GM23338 (cell line): ENCODE data around the gene ERC2. TPM values are rescaled to one million over a fixed set of nuclear protein-coding genes. Genes with fewer than 3 reads are reported as not detected.

ENCODE experiments used
- ATAC-seq: fragments of 200-7000 bp; cut with Tn5 transposase; 3 replicates; pipeline ENCODE4 v1.9.1; 2020
- DNase-seq: peaks from one replicate; pipeline ENCODE4 v3.0.0-alpha.2; 2015; ENCODE audit warnings: low spot score
- H2AFZ ChIP-seq: fragments of 200-600 bp; sonication (generic); 2 replicates; pipeline ENCODE4 v1.8.0; 2016; ENCODE audit warnings: antibody characterized with exemption, mild to moderate bottlenecking, moderate library complexity
- H3F3A ChIP-seq: fragments of 200-600 bp; sonication (generic); replicated peaks from 2 replicates; pipeline ENCODE4 v1.8.0; 2017; ENCODE audit warnings: antibody characterized with exemption, mixed run types, low read depth
- H3K27ac ChIP-seq: fragments of 200-600 bp; sonication (generic); 2 replicates; pipeline ENCODE4 v1.6.1; 2016; ENCODE audit warnings: low read depth
- H3K27me3 ChIP-seq: fragments of 200-600 bp; sonication (generic); 2 replicates; pipeline ENCODE4 v1.8.0; 2016; ENCODE audit warnings: mild to moderate bottlenecking, mixed run types, moderate library complexity; ENCODE audit not compliant: insufficient read depth
- H3K36me3 ChIP-seq: fragments of 200-600 bp; sonication (generic); 2 replicates; pipeline ENCODE4 v1.8.0; 2016; ENCODE audit warnings: mild to moderate bottlenecking; ENCODE audit not compliant: insufficient read depth
- H3K4me1 ChIP-seq: fragments of 200-600 bp; sonication (generic); 2 replicates; pipeline ENCODE4 v1.8.0; 2016; ENCODE audit warnings: mild to moderate bottlenecking, moderate library complexity; ENCODE audit not compliant: insufficient read depth
- H3K4me2 ChIP-seq: fragments of 200-600 bp; sonication (generic); 2 replicates; pipeline ENCODE4 v1.7.1; 2017; ENCODE audit warnings: mixed run types
- H3K4me3 ChIP-seq: fragments of 200-600 bp; sonication (generic); 2 replicates; pipeline ENCODE4 v1.6.1; 2016; ENCODE audit warnings: mixed run types
- H3K79me2 ChIP-seq: fragments of 200-600 bp; sonication (generic); replicated peaks from 2 replicates; pipeline ENCODE4 v1.8.0; 2017; ENCODE audit warnings: mild to moderate bottlenecking; ENCODE audit not compliant: insufficient read depth
- H3K9me2 ChIP-seq: fragments of 200-600 bp; sonication (generic); 2 replicates; pipeline ENCODE4 v1.8.0; 2017; ENCODE audit not compliant: insufficient read depth
- H4K20me1 ChIP-seq: fragments of 200-600 bp; sonication (generic); replicated peaks from 2 replicates; pipeline ENCODE4 v1.8.0; 2017; ENCODE audit warnings: mild to moderate bottlenecking; ENCODE audit not compliant: insufficient read depth
- H3K27ac Mint-ChIP-seq: 2 replicates; pipeline ENCODE4 v1.8.0; 2020; ENCODE audit warnings: inconsistent platforms, mild to moderate bottlenecking, moderate library complexity, mixed read lengths
- H3K27me3 Mint-ChIP-seq: 3 replicates; pipeline ENCODE4 v1.8.0; 2022; ENCODE audit warnings: low read depth, mild to moderate bottlenecking, moderate library complexity, mixed read lengths, inconsistent platforms; ENCODE audit not compliant: insufficient read depth, poor library complexity
- H3K36me3 Mint-ChIP-seq: 3 replicates; pipeline ENCODE4 v1.8.0; 2021; ENCODE audit warnings: low read depth, mild to moderate bottlenecking, inconsistent platforms, moderate library complexity, mixed read lengths
- H3K4me1 Mint-ChIP-seq: 3 replicates; pipeline ENCODE4 v1.8.0; 2020; ENCODE audit warnings: mild to moderate bottlenecking, inconsistent platforms, mixed read lengths
- H3K4me3 Mint-ChIP-seq: 3 replicates; pipeline ENCODE4 v1.8.0; 2021; ENCODE audit warnings: moderate library complexity, mild to moderate bottlenecking, inconsistent platforms, mixed read lengths
- H3K9me3 Mint-ChIP-seq: 3 replicates; pipeline ENCODE4 v1.8.0; 2020; ENCODE audit warnings: moderate library complexity, mild to moderate bottlenecking, inconsistent platforms, mixed read lengths
- CREB1 ChIP-seq: fragments of 250-450 bp; sonication (Bioruptor Pico); IDR thresholded peaks from 2 replicates; pipeline ENCODE4 v1.5.0; 2020; ENCODE audit warnings: low read depth, mild to moderate bottlenecking, moderate library complexity
- CTCF ChIP-seq, 2 experiments: fragments of 200-600 bp in 1 of 2; sonication (generic) in 1 of 2; conservative IDR thresholded peaks; 2 replicates each; pipeline versions ENCODE4 v1.5.1 to v1.6.1; 2016 to 2017; ENCODE audit warnings: antibody characterized with exemption in 2 of 2, low read depth in 2 of 2, mild to moderate bottlenecking in 2 of 2, moderate library complexity in 1 of 2
- EZH2 ChIP-seq: fragments of 200-600 bp; sonication (generic); IDR thresholded peaks from one replicate; pipeline ENCODE4 v1.8.0; 2017; ENCODE audit warnings: antibody characterized with exemption, mild to moderate bottlenecking, low read depth; ENCODE audit not compliant: unreplicated experiment
- EZH2phosphoT487 ChIP-seq: fragments of 200-600 bp; sonication (generic); IDR thresholded peaks from one replicate; pipeline ENCODE4 v1.8.1; 2018; ENCODE audit warnings: antibody characterized with exemption; ENCODE audit not compliant: unreplicated experiment
- JUNB ChIP-seq: IDR thresholded peaks from one replicate; pipeline ENCODE4 v1.6.1; 2016; ENCODE audit warnings: antibody characterized with exemption; ENCODE audit not compliant: unreplicated experiment
- NANOG ChIP-seq: IDR thresholded peaks from 2 replicates; pipeline ENCODE4 v1.6.1; 2016; ENCODE audit warnings: antibody characterized with exemption, borderline replicate concordance
- POLR2AphosphoS5 ChIP-seq: IDR thresholded peaks from 2 replicates; pipeline ENCODE4 v1.6.1; 2016; ENCODE audit warnings: antibody characterized with exemption, low read depth
- REST ChIP-seq: IDR thresholded peaks from one replicate; pipeline ENCODE4 v1.6.1; 2018; ENCODE audit warnings: antibody characterized with exemption; ENCODE audit not compliant: unreplicated experiment
- STAT1 ChIP-seq: IDR thresholded peaks from one replicate; pipeline ENCODE4 v1.6.1; 2016; ENCODE audit warnings: antibody characterized with exemption; ENCODE audit not compliant: unreplicated experiment
- ZNF114 ChIP-seq: fragments of 250-450 bp; sonication (Bioruptor Pico); IDR thresholded peaks from 2 replicates; pipeline ENCODE4 v1.5.0; 2020; ENCODE audit warnings: mild to moderate bottlenecking, moderate library complexity
- ZNF331 ChIP-seq: fragments of 250-450 bp; sonication (Bioruptor Pico); IDR thresholded peaks from 2 replicates; pipeline ENCODE4 v1.5.0; 2020; ENCODE audit warnings: low read depth, mild to moderate bottlenecking, moderate library complexity
- polyA plus RNA-seq: library from polyadenylated mRNA; unstranded; fragments of >200 nt; fragmentation: Nextera tagmentation; extraction: Ambion mirVana; gene quantifications from 2 replicates; pipeline ENCODE4 v1.2.1, GENCODE V29; 2016
- total RNA-seq: library from RNA; depleted of rRNA; stranded (reverse); fragments of >200 nt; shearing (Covaris generic); gene quantifications from 2 replicates; pipeline ENCODE4 v1.2.3, GENCODE V29; 2014
- TF ChIP-seq, protein P1 (sequence below): IDR thresholded peaks from 2 replicates; pipeline ENCODE4 v1.6.1; 2016; ENCODE audit warnings: antibody characterized with exemption
- TF ChIP-seq, protein P2 (sequence below): fragments of 250-450 bp; sonication (Bioruptor Pico); IDR thresholded peaks from 2 replicates; pipeline ENCODE4 v1.5.0; 2020; ENCODE audit warnings: mild to moderate bottlenecking, moderate library complexity

The ERC2 gene
- total and polyA plus RNA-seq, 2 experiments from 2014 or later: 11.8 to 13.7 TPM

DNA sequence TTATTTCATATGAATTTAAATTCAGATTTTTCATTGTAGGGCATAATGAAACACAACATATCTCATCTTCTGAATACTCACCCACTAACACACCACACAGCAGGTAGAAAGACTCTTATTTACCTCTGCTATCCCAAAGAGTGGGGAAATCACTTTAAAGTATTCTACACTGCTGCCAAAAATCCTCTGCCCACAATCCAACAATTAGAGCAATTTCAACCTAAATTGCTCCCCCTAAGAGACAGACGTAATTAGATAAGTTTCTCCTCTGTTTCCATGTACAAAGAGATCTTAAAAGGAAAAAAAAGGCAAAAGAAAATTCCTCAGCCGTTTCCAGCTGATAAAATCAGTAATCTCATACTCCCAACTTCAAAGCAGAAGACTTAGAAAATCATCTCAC, 331.8 kb downstream of the ERC2 start:
- DNase-seq: no peak
- Histone ChIP-seq H3K27ac (no peak overlapping the region), H3K4me1 (peaks cover 9% of the 10 kb centered on the region), H3K4me3 (no peak overlapping the region), H3K4me2 (no peak overlapping the region), H4K20me1 (no peaks in the 10 kb centered on the region), H2AFZ (no peak overlapping the region), H3K36me3 (no peaks in the 10 kb centered on the region), H3K9me2 (peaks cover 3% of the 10 kb centered on the region; the same call in 1 of the 2 replicates), H3K27me3 (no peaks in the 10 kb centered on the region), H3K79me2 (no peaks in the 10 kb centered on the region), H3F3A (no peaks in the 10 kb centered on the region)
- Mint-ChIP-seq H3K9me3 (no peaks in the 10 kb centered on the region), H3K4me1 (peaks cover 11% of the 10 kb centered on the region; the same call in 2 of the 3 replicates), H3K4me3 (no peak overlapping the region), H3K36me3 (no peaks in the 10 kb centered on the region), H3K27me3 (no peaks in the 10 kb centered on the region), H3K27ac (peak overlapping the region; percentile 42; the same call in 1 of the 2 replicates)
- TF ChIP-seq CTCF (conservative IDR thresholded peaks at IDR 0.05; ENCODE audit: low read depth in 2 of 2) (no peak), EZH2 (no peak), EZH2phosphoT487 (no peak), JUNB (no peak), ZNF114 (CRISPR knock-in tag) (no peak), STAT1 (no peak), REST (no peak), POLR2AphosphoS5 (no peak), NANOG (no peak), CREB1 (no peak), ZNF331 (no peak)
- TF ChIP-seq, protein P1, sequence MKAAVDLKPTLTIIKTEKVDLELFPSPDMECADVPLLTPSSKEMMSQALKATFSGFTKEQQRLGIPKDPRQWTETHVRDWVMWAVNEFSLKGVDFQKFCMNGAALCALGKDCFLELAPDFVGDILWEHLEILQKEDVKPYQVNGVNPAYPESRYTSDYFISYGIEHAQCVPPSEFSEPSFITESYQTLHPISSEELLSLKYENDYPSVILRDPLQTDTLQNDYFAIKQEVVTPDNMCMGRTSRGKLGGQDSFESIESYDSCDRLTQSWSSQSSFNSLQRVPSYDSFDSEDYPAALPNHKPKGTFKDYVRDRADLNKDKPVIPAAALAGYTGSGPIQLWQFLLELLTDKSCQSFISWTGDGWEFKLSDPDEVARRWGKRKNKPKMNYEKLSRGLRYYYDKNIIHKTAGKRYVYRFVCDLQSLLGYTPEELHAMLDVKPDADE: no peak
- TF ChIP-seq, protein P2, sequence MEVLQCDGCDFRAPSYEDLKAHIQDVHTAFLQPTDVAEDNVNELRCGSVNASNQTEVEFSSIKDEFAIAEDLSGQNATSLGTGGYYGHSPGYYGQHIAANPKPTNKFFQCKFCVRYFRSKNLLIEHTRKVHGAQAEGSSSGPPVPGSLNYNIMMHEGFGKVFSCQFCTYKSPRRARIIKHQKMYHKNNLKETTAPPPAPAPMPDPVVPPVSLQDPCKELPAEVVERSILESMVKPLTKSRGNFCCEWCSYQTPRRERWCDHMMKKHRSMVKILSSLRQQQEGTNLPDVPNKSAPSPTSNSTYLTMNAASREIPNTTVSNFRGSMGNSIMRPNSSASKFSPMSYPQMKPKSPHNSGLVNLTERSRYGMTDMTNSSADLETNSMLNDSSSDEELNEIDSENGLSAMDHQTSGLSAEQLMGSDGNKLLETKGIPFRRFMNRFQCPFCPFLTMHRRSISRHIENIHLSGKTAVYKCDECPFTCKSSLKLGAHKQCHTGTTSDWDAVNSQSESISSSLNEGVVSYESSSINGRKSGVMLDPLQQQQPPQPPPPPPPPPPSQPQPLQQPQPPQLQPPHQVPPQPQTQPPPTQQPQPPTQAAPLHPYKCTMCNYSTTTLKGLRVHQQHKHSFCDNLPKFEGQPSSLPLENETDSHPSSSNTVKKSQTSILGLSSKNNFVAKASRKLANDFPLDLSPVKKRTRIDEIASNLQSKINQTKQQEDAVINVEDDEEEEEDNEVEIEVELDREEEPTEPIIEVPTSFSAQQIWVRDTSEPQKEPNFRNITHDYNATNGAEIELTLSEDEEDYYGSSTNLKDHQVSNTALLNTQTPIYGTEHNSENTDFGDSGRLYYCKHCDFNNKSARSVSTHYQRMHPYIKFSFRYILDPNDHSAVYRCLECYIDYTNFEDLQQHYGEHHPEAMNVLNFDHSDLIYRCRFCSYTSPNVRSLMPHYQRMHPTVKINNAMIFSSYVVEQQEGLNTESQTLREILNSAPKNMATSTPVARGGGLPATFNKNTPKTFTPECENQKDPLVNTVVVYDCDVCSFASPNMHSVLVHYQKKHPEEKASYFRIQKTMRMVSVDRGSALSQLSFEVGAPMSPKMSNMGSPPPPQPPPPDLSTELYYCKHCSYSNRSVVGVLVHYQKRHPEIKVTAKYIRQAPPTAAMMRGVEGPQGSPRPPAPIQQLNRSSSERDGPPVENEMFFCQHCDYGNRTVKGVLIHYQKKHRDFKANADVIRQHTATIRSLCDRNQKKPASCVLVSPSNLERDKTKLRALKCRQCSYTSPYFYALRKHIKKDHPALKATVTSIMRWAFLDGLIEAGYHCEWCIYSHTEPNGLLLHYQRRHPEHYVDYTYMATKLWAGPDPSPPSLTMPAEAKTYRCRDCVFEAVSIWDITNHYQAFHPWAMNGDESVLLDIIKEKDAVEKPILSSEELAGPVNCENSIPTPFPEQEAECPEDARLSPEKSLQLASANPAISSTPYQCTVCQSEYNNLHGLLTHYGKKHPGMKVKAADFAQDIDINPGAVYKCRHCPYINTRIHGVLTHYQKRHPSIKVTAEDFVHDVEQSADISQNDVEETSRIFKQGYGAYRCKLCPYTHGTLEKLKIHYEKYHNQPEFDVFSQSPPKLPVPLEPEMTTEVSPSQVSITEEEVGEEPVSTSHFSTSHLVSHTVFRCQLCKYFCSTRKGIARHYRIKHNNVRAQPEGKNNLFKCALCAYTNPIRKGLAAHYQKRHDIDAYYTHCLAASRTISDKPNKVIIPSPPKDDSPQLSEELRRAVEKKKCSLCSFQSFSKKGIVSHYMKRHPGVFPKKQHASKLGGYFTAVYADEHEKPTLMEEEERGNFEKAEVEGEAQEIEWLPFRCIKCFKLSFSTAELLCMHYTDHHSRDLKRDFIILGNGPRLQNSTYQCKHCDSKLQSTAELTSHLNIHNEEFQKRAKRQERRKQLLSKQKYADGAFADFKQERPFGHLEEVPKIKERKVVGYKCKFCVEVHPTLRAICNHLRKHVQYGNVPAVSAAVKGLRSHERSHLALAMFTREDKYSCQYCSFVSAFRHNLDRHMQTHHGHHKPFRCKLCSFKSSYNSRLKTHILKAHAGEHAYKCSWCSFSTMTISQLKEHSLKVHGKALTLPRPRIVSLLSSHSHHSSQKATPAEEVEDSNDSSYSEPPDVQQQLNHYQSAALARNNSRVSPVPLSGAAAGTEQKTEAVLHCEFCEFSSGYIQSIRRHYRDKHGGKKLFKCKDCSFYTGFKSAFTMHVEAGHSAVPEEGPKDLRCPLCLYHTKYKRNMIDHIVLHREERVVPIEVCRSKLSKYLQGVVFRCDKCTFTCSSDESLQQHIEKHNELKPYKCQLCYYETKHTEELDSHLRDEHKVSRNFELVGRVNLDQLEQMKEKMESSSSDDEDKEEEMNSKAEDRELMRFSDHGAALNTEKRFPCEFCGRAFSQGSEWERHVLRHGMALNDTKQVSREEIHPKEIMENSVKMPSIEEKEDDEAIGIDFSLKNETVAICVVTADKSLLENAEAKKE: no peak
- ATAC-seq: no peak
